ENCODE data around the gene C17orf50.
A peak's percentile ranks its signal among the peaks of the same experiment; 100 is the strongest.
"Not testable (repeated sequence)": the region's sequence is repeated elsewhere in the genome, so short reads cannot be mapped to it uniquely, and the experiment has no call there.

C17orf50 gene

GRCh38 chr17:35745749-35746320 is 14.9 kb upstream of the C17orf50 start:
- no peak for TF ChIP-seq POLR2A (IDR thresholded peaks at IDR 0.05; ENCODE audit: low read depth, low read length)
- TF ChIP-seq TAF1 (IDR thresholded peaks at IDR 0.05; ENCODE audit: borderline replicate concordance, low read depth, low read length), result no peak
- TF ChIP-seq POLR2AphosphoS5 (IDR thresholded peaks at IDR 0.05; ENCODE audit: low read depth, low read length), result no peak
- FAIRE-seq, result no peak

GRCh38 chr17:35747540-35748017 is 13.1 kb upstream of the C17orf50 start:
- no peak for FAIRE-seq

More at GRCh38 chr17:35745749-35746320, 14.9 kb upstream of the C17orf50 start:
- no peak for DNase-seq (ENCODE audit: insufficient read length)

GRCh38 chr17:35748341-35748841 is 12.3 kb upstream of the C17orf50 start:
- no peak for FAIRE-seq
- TF ChIP-seq POLR2AphosphoS5 (IDR thresholded peaks at IDR 0.05; ENCODE audit: low read depth, low read length), result no peak
- no peak for TF ChIP-seq POLR2A (IDR thresholded peaks at IDR 0.05; ENCODE audit: low read depth, low read length)
- TF ChIP-seq TAF1 (IDR thresholded peaks at IDR 0.05; ENCODE audit: borderline replicate concordance, low read depth, low read length), result no peak
- no peak for DNase-seq (ENCODE audit: insufficient read length)

More at GRCh38 chr17:35747540-35748017, 13.1 kb upstream of the C17orf50 start:
- TF ChIP-seq POLR2A (IDR thresholded peaks at IDR 0.05; ENCODE audit: low read depth, low read length) (no peak), POLR2AphosphoS5 (IDR thresholded peaks at IDR 0.05; ENCODE audit: low read depth, low read length) (no peak), TAF1 (IDR thresholded peaks at IDR 0.05; ENCODE audit: borderline replicate concordance, low read depth, low read length) (no peak)
- peak; percentile 79 for DNase-seq (ENCODE audit: insufficient read length)

- FAIRE-seq, result no peak
- TF ChIP-seq POLR2A (IDR thresholded peaks at IDR 0.05; ENCODE audit: low read depth, low read length) (no peak), POLR2AphosphoS5 (IDR thresholded peaks at IDR 0.05; ENCODE audit: low read depth, low read length) (no peak), TAF1 (IDR thresholded peaks at IDR 0.05; ENCODE audit: borderline replicate concordance, low read depth, low read length) (no peak)
Measured at GRCh38 chr17:35748979-35749378, 11.7 kb upstream of the C17orf50 start.

GRCh38 chr17:35749560-35750412 is 10.9 kb upstream of the C17orf50 start:
- TF ChIP-seq POLR2A (IDR thresholded peaks at IDR 0.05; ENCODE audit: low read depth, low read length) (no peak), POLR2AphosphoS5 (IDR thresholded peaks at IDR 0.05; ENCODE audit: low read depth, low read length) (no peak)
- DNase-seq (ENCODE audit: insufficient read length) (no peak), FAIRE-seq (no peak)

More at GRCh38 chr17:35748979-35749378, 11.7 kb upstream of the C17orf50 start:
- no peak for DNase-seq (ENCODE audit: insufficient read length)

GRCh38 chr17:35750526-35751395 is 9.9 kb upstream of the C17orf50 start:
- TF ChIP-seq TAF1 (IDR thresholded peaks at IDR 0.05; ENCODE audit: borderline replicate concordance, low read depth, low read length) (no peak), POLR2AphosphoS5 (IDR thresholded peaks at IDR 0.05; ENCODE audit: low read depth, low read length) (no peak), POLR2A (IDR thresholded peaks at IDR 0.05; ENCODE audit: low read depth, low read length) (no peak)
- no peak for FAIRE-seq
- no peak for DNase-seq (ENCODE audit: insufficient read length)

- FAIRE-seq; DNase-seq (ENCODE audit: insufficient read length): not testable (repeated sequence)
Measured at GRCh38 chr17:35751541-35751940, 9.1 kb upstream of the C17orf50 start.

GRCh38 chr17:35752471-35752870 is 8.2 kb upstream of the C17orf50 start:
- FAIRE-seq (no peak), DNase-seq (ENCODE audit: insufficient read length) (no peak)
- TF ChIP-seq POLR2A (IDR thresholded peaks at IDR 0.05; ENCODE audit: low read depth, low read length), result no peak
- TF ChIP-seq POLR2AphosphoS5 (IDR thresholded peaks at IDR 0.05; ENCODE audit: low read depth, low read length), result no peak
- no peak for TF ChIP-seq TAF1 (IDR thresholded peaks at IDR 0.05; ENCODE audit: borderline replicate concordance, low read depth, low read length)

GRCh38 chr17:35752945-35753764 is 7.5 kb upstream of the C17orf50 start, which contains the start of gene GAS2L2:
GAS2L2 (minus strand) TSS chr17:35753239; CDS start chr17:35752850, 389 bp downstream.
- FAIRE-seq (no peak), DNase-seq (ENCODE audit: insufficient read length) (no peak)
- TF ChIP-seq POLR2A (IDR thresholded peaks at IDR 0.05; ENCODE audit: low read depth, low read length) (no peak), TAF1 (IDR thresholded peaks at IDR 0.05; ENCODE audit: borderline replicate concordance, low read depth, low read length) (no peak), POLR2AphosphoS5 (IDR thresholded peaks at IDR 0.05; ENCODE audit: low read depth, low read length) (no peak)

GRCh38 chr17:35757243-35757642 is 3.4 kb upstream of the C17orf50 start:
- FAIRE-seq (no peak), DNase-seq (ENCODE audit: insufficient read length) (no peak)
- no peak for TF ChIP-seq TAF1 (IDR thresholded peaks at IDR 0.05; ENCODE audit: borderline replicate concordance, low read depth, low read length)
- TF ChIP-seq POLR2A (IDR thresholded peaks at IDR 0.05; ENCODE audit: low read depth, low read length), result no peak
- no peak for TF ChIP-seq POLR2AphosphoS5 (IDR thresholded peaks at IDR 0.05; ENCODE audit: low read depth, low read length)
